ENCODE measurements around the gene ATP13A1. TPM values are rescaled to one million over a fixed set of nuclear protein-coding genes. Genes with fewer than 3 reads are reported as not detected.

ATP13A1 gene
- total RNA-seq, 1 experiment from 2014 or later: 48.5 TPM

DNA sequence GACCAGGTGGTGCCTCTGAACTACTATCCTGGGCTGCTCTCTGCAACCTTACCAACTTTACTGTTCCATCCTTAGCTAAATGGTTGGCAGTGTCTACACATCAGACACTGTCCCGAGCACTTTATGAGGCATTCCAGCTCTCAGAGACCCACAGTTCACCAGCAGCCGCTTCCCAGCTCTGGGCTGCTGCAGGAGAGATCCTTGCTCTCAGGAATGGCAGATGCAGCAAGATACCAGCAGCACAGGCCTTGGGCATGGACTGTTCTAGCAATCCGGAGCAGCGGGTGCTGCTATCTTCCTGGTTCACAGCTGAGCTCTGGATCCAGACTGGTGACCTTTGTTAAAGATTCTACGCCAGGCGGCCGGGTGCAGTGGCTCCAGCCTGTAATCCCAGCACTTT lies 32.1 kb downstream of the ATP13A1 start:
- no peaks in the 10 kb centered on the region for H3K27me3 ChIP-seq (ENCODE audit: low read length)
- no peak overlapping the region for H3K9ac ChIP-seq (ENCODE audit: low read length)
- peaks cover 3% of the 10 kb centered on the region; the same call in 1 of the 2 replicates for H3K36me3 ChIP-seq (ENCODE audit: low read depth, low read length)
- TF ChIP-seq EZH2phosphoT487 (IDR thresholded peaks at IDR 0.05; ENCODE audit: borderline replicate concordance, low read length): no peak
- TF ChIP-seq EZH2 (IDR thresholded peaks at IDR 0.05; ENCODE audit: low read length, unreplicated experiment): no peak
- TF ChIP-seq, protein P1, sequence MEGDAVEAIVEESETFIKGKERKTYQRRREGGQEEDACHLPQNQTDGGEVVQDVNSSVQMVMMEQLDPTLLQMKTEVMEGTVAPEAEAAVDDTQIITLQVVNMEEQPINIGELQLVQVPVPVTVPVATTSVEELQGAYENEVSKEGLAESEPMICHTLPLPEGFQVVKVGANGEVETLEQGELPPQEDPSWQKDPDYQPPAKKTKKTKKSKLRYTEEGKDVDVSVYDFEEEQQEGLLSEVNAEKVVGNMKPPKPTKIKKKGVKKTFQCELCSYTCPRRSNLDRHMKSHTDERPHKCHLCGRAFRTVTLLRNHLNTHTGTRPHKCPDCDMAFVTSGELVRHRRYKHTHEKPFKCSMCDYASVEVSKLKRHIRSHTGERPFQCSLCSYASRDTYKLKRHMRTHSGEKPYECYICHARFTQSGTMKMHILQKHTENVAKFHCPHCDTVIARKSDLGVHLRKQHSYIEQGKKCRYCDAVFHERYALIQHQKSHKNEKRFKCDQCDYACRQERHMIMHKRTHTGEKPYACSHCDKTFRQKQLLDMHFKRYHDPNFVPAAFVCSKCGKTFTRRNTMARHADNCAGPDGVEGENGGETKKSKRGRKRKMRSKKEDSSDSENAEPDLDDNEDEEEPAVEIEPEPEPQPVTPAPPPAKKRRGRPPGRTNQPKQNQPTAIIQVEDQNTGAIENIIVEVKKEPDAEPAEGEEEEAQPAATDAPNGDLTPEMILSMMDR (conservative IDR thresholded peaks at IDR 0.05; ENCODE audit: low read depth, low read length): no peak
- POLR2A ChIA-PET (ENCODE audit: unreplicated experiment): no interaction called here
- no peaks in the 10 kb centered on the region for H3K9me3 ChIP-seq (ENCODE audit: low read length)
- intact Hi-C loops (cut with micrococcal nuclease): no loop called here
- DNase-seq (no peak), ATAC-seq (no peak)
- H4K20me1 ChIP-seq (ENCODE audit: low read length): no peaks in the 10 kb centered on the region
- H3K79me2 ChIP-seq (ENCODE audit: low read length): peaks cover 12% of the 10 kb centered on the region
- CTCF ChIA-PET: no interaction called here
- H3K4me3 ChIP-seq (ENCODE audit: low read length): no peak overlapping the region
- H3K9me2 ChIP-seq (replicated peaks; ENCODE audit: low read length): no peaks in the 10 kb centered on the region
- no peak overlapping the region for H3K27ac ChIP-seq (ENCODE audit: low read length)
- no TSS peak for BruUV-seq (replicated peaks)
- no peak overlapping the region for H2AFZ ChIP-seq (ENCODE audit: low read length)
- H3K4me1 ChIP-seq (ENCODE audit: insufficient read depth, low read length): peaks cover 13% of the 10 kb centered on the region
- no peaks in the 10 kb centered on the region for H3F3A ChIP-seq (ENCODE audit: low read length, unreplicated experiment)
- H3K4me2 ChIP-seq (ENCODE audit: low read length): no peak overlapping the region

DNA sequence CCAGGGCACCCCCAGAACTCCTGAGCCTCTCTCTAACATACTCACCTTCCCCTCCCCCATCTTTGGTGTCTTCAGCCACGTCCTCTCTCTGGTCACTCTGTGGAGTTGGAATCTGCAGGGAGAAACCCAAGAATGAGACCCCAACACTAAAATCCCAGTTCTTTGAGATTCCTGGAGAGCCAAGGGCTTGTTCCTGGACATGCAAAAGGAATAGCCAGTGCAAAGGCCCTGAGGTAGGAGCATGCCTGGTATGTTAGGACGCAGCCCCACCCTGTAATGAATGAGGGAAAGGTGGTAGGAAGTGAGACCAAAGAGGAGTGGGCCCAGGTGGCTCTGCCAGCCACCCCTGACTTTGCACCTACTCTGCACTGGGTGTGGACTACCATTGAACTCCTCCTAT lies 33.0 kb downstream of the ATP13A1 start:
- TF ChIP-seq EZH2phosphoT487 (IDR thresholded peaks at IDR 0.05; ENCODE audit: borderline replicate concordance, low read length): no peak
- no peak for TF ChIP-seq EZH2 (IDR thresholded peaks at IDR 0.05; ENCODE audit: low read length, unreplicated experiment)
- TF ChIP-seq, protein P1 (conservative IDR thresholded peaks at IDR 0.05; ENCODE audit: low read depth, low read length): no peak
- no TSS peak for BruUV-seq (replicated peaks)
- no peak overlapping the region for H3K9ac ChIP-seq (ENCODE audit: low read length)
- no peak overlapping the region for H2AFZ ChIP-seq (ENCODE audit: low read length)
- H3K27ac ChIP-seq (ENCODE audit: low read length): no peak overlapping the region
- no peaks in the 10 kb centered on the region for H4K20me1 ChIP-seq (ENCODE audit: low read length)
- ChIA-PET POLR2A (ENCODE audit: unreplicated experiment) (no interaction called here), CTCF (no interaction called here)
- H3K4me2 ChIP-seq (ENCODE audit: low read length): no peak overlapping the region
- H3K9me2 ChIP-seq (replicated peaks; ENCODE audit: low read length): no peaks in the 10 kb centered on the region
- no peak overlapping the region for H3K4me3 ChIP-seq (ENCODE audit: low read length)
- no peaks in the 10 kb centered on the region for H3F3A ChIP-seq (ENCODE audit: low read length, unreplicated experiment)
- ATAC-seq: no peak
- peaks cover 3% of the 10 kb centered on the region; the same call in 1 of the 2 replicates for H3K36me3 ChIP-seq (ENCODE audit: low read depth, low read length)
- intact Hi-C loops (cut with micrococcal nuclease): no loop called here
- H3K27me3 ChIP-seq (ENCODE audit: low read length): no peaks in the 10 kb centered on the region
- H3K9me3 ChIP-seq (ENCODE audit: low read length): no peaks in the 10 kb centered on the region
- no peak for DNase-seq
- peaks cover 13% of the 10 kb centered on the region for H3K4me1 ChIP-seq (ENCODE audit: insufficient read depth, low read length)
- peaks cover 16% of the 10 kb centered on the region for H3K79me2 ChIP-seq (ENCODE audit: low read length)

DNA sequence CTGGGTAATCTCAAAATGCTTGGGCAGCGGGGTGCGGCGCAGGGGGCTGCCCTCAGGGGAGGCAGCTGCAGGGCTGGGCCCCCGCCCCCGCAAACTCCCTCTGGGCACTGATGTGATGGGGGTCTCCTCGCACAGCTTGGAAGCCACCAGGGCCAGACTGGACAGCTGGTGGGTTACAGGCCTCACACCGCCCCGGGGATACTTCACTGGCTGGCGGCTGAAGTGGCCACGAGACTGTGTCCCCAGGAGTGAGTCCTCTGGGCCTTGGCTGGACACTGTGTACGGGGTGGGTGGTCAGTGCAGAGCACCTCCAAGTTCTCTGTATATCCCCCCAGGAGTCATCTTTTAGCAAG lies 33.4 kb downstream of the ATP13A1 start:
- Histone ChIP-seq H3F3A (ENCODE audit: low read length, unreplicated experiment) (no peaks in the 10 kb centered on the region), H3K9me2 (replicated peaks; ENCODE audit: low read length) (no peaks in the 10 kb centered on the region), H3K27ac (ENCODE audit: low read length) (no peak overlapping the region), H2AFZ (ENCODE audit: low read length) (no peak overlapping the region), H3K27me3 (ENCODE audit: low read length) (no peaks in the 10 kb centered on the region), H3K9ac (ENCODE audit: low read length) (no peak overlapping the region), H3K36me3 (ENCODE audit: low read depth, low read length) (peaks cover 3% of the 10 kb centered on the region; the same call in 1 of the 2 replicates), H3K4me2 (ENCODE audit: low read length) (no peak overlapping the region), H3K4me3 (ENCODE audit: low read length) (no peak overlapping the region), H3K79me2 (ENCODE audit: low read length) (peaks cover 16% of the 10 kb centered on the region), H3K9me3 (ENCODE audit: low read length) (no peaks in the 10 kb centered on the region), H3K4me1 (ENCODE audit: insufficient read depth, low read length) (peaks cover 13% of the 10 kb centered on the region), H4K20me1 (ENCODE audit: low read length) (no peaks in the 10 kb centered on the region)
- intact Hi-C loops (cut with micrococcal nuclease): no loop called here
- no peak for ATAC-seq
- ChIA-PET CTCF (no interaction called here), POLR2A (ENCODE audit: unreplicated experiment) (no interaction called here)
- DNase-seq: no peak
- BruUV-seq (replicated peaks): no TSS peak
- no peak for TF ChIP-seq EZH2 (IDR thresholded peaks at IDR 0.05; ENCODE audit: low read length, unreplicated experiment)
- no peak for TF ChIP-seq EZH2phosphoT487 (IDR thresholded peaks at IDR 0.05; ENCODE audit: borderline replicate concordance, low read length)
- TF ChIP-seq, protein P1 (conservative IDR thresholded peaks at IDR 0.05; ENCODE audit: low read depth, low read length): no peak

Measured in PC-3 (cell line).